NCI-H146 (cell line): ENCODE results near the gene ACTR5.
"Not testable (repeated sequence)": the region's sequence is repeated elsewhere in the genome, so short reads cannot be mapped to it uniquely, and the experiment has no call there.

Source experiments
- DNase-seq: peaks from one replicate; lab custom pipeline; 2025; lab: John Stamatoyannopoulos, UW

Gene ACTR5

DNA sequence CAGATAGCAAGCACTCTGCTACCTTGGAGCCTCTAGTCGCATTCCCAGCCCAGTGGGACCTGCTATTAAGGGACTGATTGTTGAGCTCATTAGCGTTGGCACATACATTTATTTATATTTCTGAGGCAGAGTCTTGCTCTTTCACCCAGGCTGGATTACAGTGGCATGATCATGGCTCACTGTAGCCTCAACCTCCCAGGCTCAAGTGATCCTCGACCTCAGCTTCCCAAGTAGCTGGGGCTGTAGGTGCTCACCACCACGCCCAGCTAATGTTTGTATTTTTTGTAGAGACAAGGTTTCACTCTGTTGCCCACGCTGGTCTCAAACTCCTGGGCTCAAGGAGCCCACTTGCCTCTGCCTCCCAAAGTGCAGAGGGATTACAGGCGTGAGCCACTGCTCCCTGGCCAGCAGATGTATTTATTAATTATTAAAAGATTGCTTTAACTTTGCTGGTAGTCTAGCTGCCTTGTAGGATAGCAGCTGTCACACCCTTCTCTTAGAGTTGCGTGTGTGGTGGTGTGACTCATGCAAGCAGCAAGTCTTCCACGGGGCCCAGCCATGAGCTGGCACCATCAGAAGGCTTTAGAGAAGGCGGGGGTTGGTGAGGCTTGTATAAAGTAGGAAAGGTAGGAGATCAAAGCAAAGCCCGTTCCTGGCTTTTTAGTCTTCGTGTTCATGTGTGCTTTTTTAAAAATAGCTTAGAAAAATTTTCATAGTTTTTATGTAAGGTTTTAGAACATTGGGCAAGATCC, 16.5 kb downstream of the ACTR5 start:
- no peak for DNase-seq

DNA sequence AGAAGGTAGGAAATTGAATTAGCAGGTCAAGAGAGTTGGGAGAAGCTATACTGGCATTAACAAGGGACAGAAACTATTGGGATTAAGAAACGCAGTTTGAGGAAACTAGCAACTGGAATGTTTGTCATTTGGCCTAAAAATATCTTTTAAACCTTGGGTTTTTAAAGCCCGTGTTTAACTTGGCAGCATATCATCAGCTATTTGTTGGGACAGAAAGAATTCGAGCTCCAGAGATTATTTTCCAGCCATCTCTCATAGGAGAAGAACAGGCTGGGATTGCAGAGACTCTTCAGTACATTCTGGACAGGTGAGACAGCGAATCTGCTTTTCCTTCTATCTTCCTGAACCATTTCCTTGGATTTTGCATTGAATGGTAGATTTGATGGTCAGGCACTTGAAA, 17.8 kb downstream of the ACTR5 start:
- DNase-seq, result no peak

DNA sequence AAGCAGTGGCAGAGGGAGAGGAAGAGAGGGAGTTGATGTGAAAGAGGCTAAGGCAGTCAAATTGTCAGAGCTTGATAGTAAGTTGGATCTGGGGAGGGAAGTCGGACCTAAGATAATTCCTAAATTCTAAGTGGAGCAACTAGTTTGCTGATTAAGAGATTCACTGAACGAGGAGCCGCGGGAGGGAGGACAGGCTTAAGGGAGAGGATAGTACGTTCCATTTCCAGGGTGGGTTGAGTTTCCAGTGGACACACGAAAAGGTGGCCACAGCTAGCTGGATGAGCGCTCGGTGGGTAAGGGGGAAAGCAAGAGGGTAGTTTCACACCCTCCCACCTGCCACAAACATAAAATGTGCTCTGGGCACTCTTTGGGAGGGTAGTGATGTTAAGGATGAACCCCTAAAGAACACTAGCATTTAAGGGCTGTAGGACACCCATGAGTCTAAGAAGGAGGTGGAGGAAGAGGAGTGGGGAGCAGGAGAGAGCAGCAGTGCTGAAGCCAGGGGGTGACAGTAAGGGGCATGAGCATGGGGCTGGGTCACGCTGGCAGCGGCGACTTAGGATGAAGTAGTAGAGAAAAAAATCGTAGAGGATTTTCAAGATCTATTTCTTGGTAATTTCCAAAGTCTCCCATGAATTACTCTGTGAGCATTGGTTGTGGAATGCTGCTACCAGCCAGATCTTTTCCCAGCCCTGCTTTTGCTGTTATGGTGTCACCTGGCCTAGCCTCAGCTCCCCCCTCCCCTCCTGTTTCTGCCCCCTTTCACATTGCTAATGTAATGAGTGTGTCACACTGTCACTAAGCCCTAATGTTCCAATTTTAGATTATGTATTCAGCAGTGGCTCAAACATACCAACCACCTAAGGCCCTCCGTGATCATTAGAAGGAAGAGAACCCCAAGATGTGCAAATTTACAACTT, 21.4 kb downstream of the ACTR5 start:
- no peak for DNase-seq

DNA sequence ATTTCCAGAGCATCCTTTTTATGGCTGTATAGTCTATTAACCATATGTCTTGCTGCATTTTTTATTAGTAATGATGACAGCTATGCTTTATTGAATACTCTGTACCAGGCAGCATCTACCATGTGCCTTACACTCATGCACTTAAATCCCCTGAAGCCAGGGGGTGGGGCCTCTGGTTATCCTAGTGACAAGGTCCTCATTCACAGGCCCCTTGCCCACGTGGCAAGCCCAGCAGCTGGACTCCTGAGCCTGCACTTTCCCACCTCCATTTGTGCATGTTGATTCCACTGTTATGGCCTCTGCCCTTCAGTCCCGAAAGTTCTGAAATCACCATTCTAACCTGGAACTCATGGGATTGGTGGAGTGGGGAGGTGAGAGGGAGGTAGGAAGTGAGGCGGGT, 22.3 kb downstream of the ACTR5 start:
- no peak for DNase-seq

DNA sequence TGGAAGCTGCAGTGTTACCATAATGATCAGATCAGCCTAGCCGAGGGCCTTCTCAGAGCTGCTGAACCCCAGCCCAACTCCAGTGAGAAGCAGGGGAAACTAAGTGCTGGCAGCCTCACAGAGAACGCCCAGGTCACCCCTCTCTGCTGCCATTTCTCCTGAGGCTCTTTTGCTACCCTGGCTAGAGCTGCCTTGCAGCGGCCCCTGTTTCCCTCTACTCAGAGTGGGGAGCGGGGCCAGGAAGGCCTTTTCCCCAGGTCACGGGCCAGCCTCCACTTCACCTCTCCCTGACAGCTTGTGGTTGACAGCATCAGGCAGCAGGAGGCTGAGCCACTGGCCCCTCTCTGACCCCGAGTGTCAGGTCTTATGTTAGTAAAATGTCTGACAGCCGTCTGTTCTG, 22.7 kb downstream of the ACTR5 start:
- no peak for DNase-seq

DNA sequence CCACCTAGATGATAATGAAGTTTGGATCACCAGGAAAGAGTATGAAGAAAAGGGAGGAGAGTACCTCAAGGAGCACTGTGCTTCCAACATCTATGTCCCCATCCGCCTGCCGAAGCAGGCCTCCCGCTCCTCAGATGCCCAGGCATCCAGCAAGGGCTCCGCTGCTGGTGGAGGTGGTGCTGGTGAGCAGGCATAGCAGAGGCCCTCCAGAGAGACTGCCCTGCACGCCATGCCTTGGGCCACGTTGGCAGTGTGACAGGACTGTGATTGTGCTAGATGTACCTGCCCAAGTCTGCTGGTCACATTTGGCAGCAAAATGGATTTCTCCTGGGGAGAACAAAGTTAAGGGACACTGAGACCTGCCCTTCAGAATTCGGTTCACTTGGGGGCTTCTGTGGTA, 23.4 kb downstream of the ACTR5 start:
- DNase-seq, result no peak

DNA sequence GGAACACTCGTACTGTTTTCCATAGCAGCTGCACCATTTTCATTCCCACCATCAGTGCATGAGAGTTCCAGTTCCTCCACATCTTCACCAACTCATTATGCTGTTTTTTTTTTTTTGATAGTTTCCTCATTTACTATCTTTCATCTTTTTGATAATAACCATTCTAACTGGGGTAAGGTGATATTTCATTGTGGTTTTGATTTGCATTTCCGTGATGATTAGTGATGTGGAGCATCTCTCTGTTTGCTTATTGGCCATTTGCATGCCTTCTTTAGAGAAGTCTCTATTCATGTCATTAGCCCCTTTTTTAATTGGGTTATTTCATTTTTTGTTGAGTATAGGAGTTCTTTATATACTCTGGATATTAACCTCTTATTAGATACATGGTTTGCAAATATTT, 25.9 kb downstream of the ACTR5 start:
- no peak for DNase-seq

DNA sequence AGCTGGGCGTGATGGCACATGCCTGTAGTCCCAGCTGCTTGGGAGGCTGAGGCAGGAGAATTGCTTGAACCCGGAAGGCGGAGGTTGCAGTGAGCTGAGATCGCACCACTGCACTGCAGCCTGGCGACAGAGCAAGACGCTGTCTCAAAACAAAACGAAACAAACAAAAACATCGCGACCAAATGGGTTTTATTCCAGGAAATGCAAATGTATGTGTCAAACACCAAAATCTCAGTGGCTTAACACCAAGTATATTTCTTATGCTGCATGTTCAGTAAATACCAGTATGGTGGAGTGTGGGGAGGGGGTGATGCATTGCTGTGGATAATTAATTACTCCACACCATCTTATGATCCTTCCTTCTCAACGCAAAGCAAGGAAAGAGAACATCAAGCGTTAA, 28.1 kb downstream of the ACTR5 start:
- DNase-seq, result no peak

DNA sequence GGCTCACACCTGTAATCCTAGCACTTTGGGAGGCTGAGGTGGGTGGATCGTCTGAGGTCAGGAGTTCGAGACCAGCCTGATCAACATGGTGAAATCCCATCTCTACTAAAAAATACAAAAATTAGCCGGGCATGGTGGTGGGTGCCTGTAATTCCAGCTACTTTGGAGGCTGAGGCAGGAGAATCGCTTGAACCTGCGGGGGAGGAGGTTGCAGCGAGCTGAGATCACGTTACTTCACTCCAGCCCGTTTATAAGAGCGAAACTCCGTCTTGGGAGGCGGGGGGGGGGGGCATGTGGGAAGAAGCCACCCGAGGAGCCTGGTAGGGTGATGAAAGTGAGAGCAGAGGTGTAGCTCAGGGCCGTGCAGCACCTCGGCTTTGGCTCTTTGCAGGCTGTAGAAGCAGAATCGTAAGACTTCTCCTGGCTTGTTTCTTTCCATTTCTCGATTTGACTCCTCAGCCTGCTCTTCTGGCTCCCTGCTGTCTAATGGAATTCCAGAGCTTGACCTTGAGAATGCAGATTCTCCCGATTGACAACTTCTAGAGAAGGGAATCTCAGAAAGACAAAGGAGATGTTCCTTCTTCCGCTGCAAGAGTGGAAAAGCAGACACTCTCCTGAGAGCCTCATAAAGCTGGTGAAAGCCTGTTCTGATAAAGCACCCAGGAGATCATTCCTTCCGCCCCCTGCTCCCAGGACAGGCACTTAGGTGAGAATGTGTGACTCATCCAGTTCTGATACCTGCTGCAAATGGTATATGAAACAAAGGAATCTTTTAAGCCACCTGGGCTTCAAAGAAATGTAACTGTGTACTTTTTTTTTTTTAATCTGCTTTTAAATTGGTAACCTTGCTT, 31.2 kb downstream of the ACTR5 start:
- peak; percentile 20 for DNase-seq

DNA sequence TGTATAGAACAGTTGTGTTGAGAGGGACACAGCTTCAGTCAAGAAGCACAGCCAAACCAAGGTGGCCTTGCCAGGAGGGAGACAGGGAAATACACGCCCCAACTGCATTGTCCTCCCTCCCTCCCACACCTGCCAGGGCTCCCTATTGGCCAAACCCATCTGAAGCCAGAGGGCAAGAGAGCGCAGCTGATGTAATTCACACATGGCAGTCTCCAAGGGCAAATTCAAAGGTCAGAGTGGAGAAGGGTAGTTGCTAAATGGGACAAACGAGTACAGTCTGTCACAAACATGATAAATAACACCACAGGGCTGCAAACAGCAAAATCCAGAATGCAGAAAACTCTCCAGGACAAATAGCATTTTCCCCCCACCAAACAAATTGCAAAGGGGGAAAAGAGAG, 34.0 kb downstream of the ACTR5 start:
- DNase-seq, result no peak

DNA sequence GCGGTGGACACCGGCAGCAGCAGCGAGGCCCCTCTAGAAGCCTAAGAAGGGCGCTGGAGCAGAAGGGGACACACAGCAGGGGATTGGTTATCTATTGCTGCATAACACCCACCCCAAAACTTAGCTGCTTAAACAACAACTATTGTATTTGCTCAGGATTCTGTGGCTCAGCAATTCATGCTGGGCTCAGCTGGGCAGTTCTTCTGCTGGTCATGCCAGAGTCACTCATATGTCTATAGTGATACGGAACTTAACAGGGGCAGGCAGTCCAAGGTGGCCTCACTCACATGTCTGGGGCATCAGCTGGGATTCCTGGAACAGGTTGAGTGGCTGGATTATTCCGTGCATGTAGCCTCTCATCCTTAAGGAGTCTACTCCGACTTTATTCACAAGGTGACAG, 39.6 kb downstream of the ACTR5 start:
- DNase-seq, result no peak

DNA sequence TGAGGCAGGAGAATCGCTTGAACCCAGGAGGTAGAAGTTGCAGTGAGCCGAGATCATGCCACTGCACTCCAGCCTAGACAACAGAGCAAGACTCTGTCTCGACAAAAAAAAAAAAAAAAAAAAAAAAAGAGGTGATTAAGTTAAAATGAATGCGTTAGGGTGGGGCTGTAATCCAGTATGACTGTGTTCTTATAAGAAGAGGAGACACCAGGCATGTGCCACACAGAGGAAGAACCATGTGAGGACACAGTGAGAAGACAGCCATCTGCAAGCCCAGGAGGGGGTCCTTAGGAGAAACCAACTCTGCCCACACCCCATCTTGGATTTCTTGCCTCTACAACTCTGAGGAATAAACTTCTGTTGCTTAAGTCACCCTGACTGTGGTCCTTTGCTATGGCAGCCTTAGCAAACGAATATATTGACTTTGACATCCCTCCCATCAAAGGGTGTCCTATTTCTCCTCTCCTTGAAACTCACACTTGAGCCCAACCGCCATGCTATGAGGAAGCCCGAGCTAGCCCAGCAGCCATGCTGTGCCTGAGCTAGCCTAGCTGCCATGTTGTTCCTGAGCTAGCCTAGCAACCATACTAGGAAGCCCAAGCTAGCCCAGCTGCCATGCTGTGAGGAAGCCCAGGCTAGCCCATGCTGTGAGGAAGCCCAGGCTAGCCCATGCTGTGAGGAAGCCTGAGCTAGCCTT, 41.4 kb downstream of the ACTR5 start:
- DNase-seq, result no peak

DNA sequence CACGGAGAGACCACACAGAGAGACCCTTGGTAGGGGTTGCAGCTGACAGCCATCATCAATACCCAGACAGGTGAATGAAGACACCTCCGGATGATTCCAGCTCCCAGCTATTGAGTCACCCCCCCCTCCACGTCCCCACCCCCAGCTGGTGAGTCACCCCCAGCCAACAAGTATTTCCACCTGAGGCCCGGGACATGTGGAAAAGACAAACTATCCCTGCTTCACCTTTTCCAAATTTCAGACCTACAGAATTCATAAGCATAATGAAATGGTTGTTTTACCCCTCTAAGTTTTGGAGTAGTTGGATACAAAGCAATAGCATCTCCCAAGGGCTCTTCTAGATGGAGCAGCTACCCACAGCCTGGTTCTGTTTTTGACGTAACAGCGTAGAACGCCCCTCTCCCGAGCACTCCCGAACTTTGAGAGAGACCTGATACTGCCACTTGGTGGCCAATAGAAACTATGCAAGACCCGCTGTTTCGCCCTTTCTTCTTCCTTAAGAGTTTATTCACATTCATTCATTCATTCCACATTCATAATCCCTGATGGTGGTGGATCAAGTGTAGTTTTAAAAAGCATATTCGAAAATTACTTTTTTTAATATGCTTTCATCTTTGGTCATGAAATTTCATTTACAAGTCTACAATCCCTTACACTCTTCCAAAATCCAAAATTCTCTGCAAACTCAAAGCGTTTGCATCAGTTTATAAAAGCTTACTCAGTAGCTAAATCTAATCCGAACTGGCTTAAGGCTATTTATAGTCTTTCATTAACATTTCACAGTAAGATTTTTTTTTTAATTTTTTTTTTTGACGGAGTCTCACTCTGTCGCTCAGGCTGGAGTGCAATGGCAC, 42.2 kb downstream of the ACTR5 start:
- DNase-seq, result no peak

DNA sequence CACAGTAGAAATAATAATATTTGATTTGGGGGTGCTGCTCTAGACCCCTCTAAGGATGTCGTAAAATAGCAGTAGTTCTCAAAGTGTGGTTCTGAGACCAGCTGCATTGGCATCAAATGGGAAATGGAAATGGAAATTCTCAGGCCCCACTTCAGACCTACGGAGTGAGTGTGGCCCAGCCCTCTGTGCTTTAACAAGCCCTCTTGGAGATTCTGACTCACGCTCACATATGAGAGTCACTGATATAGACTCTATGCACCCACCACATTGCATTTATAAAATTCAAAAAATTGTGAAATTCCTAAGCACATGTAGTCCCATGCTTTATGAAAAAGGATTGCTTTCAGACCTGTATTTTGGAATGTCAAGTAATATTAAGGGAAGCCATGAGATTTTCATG, 43.0 kb downstream of the ACTR5 start:
- no peak for DNase-seq

DNA sequence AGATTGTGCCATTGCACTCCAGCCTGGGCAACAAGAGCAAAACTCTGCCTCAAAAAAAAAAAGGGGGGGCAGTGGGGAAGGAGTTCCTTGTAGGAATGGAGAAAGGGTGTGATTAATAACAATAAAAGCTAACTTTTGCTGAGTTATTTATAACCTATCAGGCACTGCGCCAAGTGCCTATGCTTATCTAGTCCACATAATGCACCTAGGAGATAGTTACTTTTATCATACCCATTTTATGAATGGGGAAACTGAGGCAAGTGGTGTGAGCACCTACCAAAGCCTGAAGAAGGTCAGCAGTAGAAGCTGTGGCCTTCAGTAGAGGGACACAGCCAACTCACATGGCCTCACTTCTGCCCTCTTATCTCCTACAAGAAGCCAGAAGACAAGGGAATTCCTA, 43.7 kb downstream of the ACTR5 start:
- DNase-seq, result no peak

DNA sequence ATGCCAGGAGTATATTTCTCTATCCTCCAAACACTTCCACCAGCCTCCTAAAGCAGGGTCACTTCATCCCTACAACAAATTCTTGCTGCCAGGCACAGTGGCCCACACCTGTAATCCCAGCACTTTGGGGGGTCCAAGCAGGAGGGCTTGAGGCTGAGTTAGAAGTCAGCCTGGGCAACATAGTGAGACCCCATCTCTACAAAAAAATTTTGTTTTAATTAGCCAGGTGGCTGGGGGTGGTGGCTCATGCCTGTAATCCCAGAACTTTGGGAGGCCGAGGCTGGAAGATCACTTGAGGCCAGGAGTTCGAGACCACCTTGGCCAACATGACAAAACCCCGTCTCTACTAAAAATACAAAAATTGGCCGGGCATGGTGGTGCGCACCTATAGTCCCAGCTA, 45.8 kb downstream of the ACTR5 start:
- not testable (repeated sequence) for DNase-seq

DNA sequence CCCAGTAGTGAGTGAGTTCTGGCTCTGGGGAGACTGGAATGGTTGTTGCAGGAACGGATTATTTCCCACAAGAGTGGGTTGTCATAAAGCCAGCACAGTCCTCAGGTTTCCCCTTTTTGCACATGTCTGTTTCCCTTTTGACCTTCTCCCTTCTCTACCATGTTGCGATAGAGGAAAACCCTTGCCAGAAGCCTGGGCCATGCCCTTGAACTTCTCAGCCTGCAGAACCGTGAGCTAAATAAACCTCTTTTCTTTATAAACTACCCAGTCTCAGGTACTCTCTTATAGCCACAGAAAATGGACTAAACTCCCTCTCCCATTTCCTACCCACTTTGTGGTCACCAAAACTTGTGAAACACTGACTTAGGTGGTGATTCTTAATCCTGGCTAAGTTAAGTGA, 50.0 kb downstream of the ACTR5 start:
- DNase-seq, result no peak

DNA sequence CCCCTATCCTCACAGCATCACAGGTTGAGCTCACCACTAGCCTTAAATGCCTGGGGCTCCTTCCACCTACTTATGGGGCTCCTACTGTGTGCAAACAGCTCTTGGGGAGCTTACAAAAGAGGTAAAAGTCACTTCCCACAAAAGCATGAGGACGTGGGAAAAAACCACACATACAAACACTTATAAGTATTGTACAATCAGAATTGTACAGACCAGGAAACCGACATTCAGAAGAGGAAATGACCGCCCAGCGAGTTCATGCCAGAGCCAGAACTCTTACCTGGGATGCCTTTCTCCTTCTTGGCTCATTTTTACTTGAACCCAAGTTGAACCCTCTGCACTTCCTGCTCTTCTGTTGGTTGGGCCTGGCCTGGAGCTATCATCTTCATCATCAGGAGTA, 50.9 kb downstream of the ACTR5 start:
- no peak for DNase-seq

DNA sequence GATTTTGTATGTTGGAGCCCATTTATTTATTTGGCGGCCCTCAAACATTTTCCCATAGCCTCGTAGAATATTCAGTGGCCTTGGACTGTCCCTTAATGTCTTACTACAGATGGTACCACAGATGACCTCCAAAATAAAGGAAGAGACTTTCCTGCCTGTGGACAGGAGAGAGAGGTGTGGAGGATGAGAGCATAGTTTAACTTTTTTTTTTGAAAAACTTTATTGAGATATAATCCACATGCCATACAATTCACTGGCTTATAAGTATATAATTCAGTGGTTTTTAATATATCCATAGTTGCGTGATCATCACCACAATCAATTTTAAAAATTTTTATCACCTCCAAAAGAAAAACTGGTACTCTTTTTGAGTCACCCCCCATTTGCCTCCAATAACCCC, 52.6 kb downstream of the ACTR5 start:
- no peak for DNase-seq

DNA sequence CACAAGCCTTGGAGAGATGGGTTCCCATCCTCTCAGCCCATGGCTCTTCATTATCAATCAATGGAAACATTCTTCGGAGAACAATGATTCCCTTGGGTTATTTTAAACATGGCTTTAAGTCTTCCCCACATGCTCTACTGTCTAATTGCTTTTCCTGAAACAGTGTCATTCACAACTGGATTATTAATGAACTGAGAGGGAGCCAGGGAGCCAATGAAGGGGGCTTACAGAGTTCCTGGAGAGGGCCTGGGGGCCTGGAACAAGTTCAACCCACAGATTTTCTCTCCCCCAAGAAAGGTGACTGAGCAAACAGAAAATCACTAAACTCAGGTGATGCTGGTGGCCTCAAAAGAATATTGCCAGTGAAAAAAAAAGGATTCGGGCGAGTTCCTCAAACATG, 56.0 kb downstream of the ACTR5 start:
- no peak for DNase-seq
